ENCODE results near the gene MSH5. TPM values are rescaled to one million over a fixed set of nuclear protein-coding genes. Genes with fewer than 3 reads are reported as not detected.
A peak's percentile ranks its signal among the peaks of the same experiment; 100 is the strongest.

The MSH5 gene
- total and polyA plus RNA-seq, 3 experiments from 2014 or later: 2.0 to 39.8 (median 36.4) TPM

DNA sequence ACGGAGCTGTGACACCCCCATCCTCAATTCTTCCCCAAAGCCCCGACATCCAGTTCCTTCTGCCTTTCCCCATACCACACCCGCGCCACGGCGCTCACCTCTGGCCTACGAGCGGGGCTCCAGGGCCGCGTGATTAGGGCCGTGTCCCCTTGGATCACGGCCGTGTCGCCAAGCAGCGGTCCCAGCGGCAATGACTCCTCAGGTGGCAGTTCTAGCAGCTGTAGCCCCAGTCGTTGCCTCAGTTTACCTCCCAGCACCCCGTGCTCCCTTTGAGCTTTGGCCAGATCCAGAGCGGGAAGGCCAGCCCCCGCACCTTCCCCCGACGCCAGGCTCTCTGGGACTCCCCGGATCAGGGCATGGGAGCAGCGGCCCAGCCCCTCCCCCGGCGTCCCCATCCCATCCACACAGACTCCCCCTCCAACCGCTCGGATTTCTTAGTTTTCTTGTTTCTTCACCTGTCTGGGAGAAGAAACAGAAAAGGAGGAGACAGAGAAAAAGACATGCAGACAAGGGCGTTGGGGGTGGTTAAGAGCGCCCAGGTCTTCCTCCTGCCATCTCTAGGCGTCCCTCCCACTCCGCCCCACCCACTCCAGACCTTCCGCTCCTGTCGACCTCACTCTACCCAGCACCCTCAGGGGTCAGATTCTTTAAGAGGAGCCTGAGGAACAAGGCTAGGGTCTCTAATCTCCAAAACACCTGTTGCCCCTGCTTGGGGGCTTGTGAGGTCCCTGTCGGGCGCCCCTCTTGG, 10.9 kb upstream of the MSH5 start, which contains the start of gene DDAH2:
TSS of gene DDAH2 (minus strand) at position 533 of the 748 bp plus-strand sequence. CDS start at position 395, 138 bp downstream.
- POLR2A ChIA-PET: interaction anchor here (0.8 to 2.1 kb wide), 6 partner anchors 9 to 182 kb away, joined by 3 to 9 read pairs (median 5); partner anchors contain the start of genes LSM2 and NFKBIL1
- H3K36me3 ChIP-seq (ENCODE audit: insufficient read depth, low read length): peaks cover 24% of the 10 kb centered on the region
- Mint-ChIP-seq H3K27ac (peak within 1 kb of the TSS; percentile 80 to 96 (median 94)), H3K9me3 (no peaks in the 10 kb centered on the region), H3K4me3 (peak within 1 kb of the TSS; percentile 89 to 99 (median 95)), H3K36me3 (peaks cover 0 to 51% (median 8%) of the 10 kb centered on the region in 3 donors), H3K27me3 (no peaks in the 10 kb centered on the region), H3K4me1 (peaks cover 32 to 46% (median 38%) of the 10 kb centered on the region in 3 donors)
- CTCF ChIA-PET: interaction anchor here (0.8 to 9.6 kb wide), 26 partner anchors 10 to 169 kb away, joined by 3 to 71 read pairs (median 5); partner anchors contain the start of genes EHMT2, GPANK1, HSPA1A and HSPA1B
- H3K27me3 ChIP-seq (ENCODE audit: insufficient read depth, low read length, poor library complexity, severe bottlenecking): no peaks in the 10 kb centered on the region
- H3K4me3 ChIP-seq (ENCODE audit: low read length): peak within 1 kb of the TSS; percentile 81
- peak within 1 kb of the TSS; percentile 64 for H3K27ac ChIP-seq (ENCODE audit: low read depth, low read length)
- DNase-seq: no peak
- peaks cover 42% of the 10 kb centered on the region for H3K4me1 ChIP-seq (ENCODE audit: insufficient read depth, low read length)
- no peaks in the 10 kb centered on the region for H3K9me3 ChIP-seq (ENCODE audit: low read length)

DNA sequence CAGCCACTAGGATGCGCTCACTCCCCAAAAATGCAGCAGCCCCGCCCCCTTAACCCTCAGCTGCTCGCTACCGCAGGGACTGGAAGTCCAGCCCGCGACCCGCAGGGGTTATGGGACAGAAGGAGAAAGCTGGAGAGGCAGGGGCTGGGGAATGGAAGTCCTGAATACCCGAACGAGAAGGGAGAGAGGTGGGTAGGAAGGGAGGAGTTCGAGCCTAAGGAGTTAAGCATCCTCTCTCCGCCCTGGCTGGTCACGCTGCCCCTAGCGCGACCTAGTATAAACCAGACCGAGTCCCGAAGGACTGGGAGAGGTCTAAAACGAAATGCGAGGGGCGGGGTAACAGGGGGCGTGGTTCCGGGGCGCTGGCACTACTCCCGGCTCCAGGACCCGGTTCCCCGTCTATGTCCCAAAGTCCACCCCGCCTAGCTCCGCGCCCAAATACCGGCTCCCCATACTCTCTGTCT, 10.3 kb upstream of the MSH5 start:
- ChIA-PET POLR2A (interaction anchor here (0.7 to 2.1 kb wide), 8 partner anchors 8 to 182 kb away, joined by 3 to 9 read pairs (median 4); partner anchors contain the start of genes LSM2 and NFKBIL1), CTCF (interaction anchor here (0.9 to 9.6 kb wide), 27 partner anchors 9 to 168 kb away, joined by 3 to 71 read pairs (median 5); partner anchors contain the start of genes EHMT2, GPANK1, HSPA1A and HSPA1B)
- Mint-ChIP-seq H3K9me3 (no peaks in the 10 kb centered on the region), H3K4me1 (peaks cover 37 to 48% (median 44%) of the 10 kb centered on the region in 3 donors), H3K4me3 (peak overlapping the region; percentile 89 to 99 (median 95)), H3K27ac (peak overlapping the region; percentile 80 to 96 (median 94)), H3K27me3 (no peaks in the 10 kb centered on the region), H3K36me3 (peaks cover 0 to 57% (median 8%) of the 10 kb centered on the region in 3 donors)
- Histone ChIP-seq H3K4me1 (ENCODE audit: insufficient read depth, low read length) (peaks cover 48% of the 10 kb centered on the region), H3K4me3 (ENCODE audit: low read length) (peak overlapping the region; percentile 81), H3K9me3 (ENCODE audit: low read length) (no peaks in the 10 kb centered on the region), H3K27ac (ENCODE audit: low read depth, low read length) (peak overlapping the region; percentile 64), H3K27me3 (ENCODE audit: insufficient read depth, low read length, poor library complexity, severe bottlenecking) (no peaks in the 10 kb centered on the region), H3K36me3 (ENCODE audit: insufficient read depth, low read length) (peaks cover 28% of the 10 kb centered on the region)
- peak; percentile 72 to 85 (median 72) for DNase-seq

DNA sequence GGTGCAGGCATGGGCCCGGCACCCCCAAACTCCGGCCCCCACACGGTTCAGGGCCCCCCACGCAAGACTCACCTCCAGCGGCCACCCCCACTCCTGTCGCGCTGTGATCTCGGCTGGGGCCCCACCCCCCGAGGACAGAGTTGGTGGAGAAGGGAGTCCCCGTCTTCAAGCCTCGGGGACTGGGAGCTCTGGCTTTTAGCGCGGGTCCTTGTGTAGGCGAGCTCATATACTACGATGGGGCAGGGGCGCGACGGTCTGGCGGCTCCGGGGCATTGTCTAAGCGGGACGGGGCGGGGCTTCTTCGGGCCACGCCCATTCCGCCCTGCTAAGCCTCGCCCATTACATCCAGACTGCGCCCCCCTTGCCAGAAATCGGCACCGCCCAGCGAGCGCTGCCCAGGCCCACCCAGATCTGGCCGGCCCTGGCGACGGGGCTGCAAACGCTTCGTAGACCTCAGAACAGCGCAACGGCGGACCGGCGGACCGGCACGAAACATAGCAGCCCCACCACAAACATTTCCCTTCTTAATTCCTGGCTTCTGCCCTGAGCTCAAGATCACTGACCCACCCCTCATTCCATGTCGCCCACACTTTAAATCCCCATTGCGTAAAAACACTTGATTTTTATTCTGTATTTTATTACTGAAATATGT, 9.7 kb upstream of the MSH5 start:
- H3K4me3 ChIP-seq (ENCODE audit: low read length): peak overlapping the region; percentile 81
- no peaks in the 10 kb centered on the region for H3K9me3 ChIP-seq (ENCODE audit: low read length)
- no peaks in the 10 kb centered on the region for H3K27me3 Mint-ChIP-seq
- H3K27ac Mint-ChIP-seq: peak overlapping the region; percentile 80 to 96 (median 92)
- H3K4me3 Mint-ChIP-seq: peak overlapping the region; percentile 89 to 99 (median 95)
- H3K4me1 Mint-ChIP-seq: peaks cover 37 to 53% (median 44%) of the 10 kb centered on the region in 3 donors
- peaks cover 0 to 62% (median 8%) of the 10 kb centered on the region in 3 donors for H3K36me3 Mint-ChIP-seq
- CTCF ChIA-PET: interaction anchor here (0.9 to 9.6 kb wide), 28 partner anchors 9 to 168 kb away, joined by 3 to 71 read pairs (median 4); partner anchors contain the start of genes EHMT2, GPANK1, HSPA1A and HSPA1B
- POLR2A ChIA-PET: interaction anchor here (0.7 to 2.1 kb wide), 14 partner anchors 8 to 183 kb away, joined by 3 to 9 read pairs (median 4); partner anchors contain the start of genes HSPA1B, LSM2, MSH5 and NFKBIL1
- H3K36me3 ChIP-seq (ENCODE audit: insufficient read depth, low read length): peaks cover 28% of the 10 kb centered on the region
- H3K27ac ChIP-seq (ENCODE audit: low read depth, low read length): peak overlapping the region; percentile 64
- DNase-seq: peak; percentile 64 to 82 (median 74)
- H3K4me1 ChIP-seq (ENCODE audit: insufficient read depth, low read length): peaks cover 52% of the 10 kb centered on the region
- H3K27me3 ChIP-seq (ENCODE audit: insufficient read depth, low read length, poor library complexity, severe bottlenecking): no peaks in the 10 kb centered on the region
- H3K9me3 Mint-ChIP-seq: no peaks in the 10 kb centered on the region

DNA sequence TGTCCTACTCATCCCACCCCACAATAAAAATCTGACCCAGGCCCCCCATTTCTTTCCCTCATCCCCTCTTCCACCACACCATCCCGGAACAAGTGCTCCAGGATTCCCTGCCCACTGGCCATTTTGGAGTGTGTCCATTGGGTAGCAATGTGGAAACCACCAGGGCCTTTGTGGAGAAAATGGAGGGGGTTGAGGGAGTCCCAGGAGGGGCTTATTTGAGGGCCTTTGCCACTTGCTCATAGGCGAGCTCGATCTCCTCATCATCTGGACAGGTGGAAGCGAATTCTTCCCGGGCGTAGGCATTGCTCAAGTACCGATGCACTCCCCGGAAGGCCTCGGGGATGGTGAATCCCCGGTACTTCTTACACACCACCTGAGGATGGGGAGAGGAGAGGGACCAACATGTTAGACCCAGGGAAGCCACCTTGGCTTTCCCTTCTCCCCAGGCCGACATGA, 9.1 kb upstream of the MSH5 start:
- H3K9me3 Mint-ChIP-seq: no peaks in the 10 kb centered on the region
- H3K4me1 Mint-ChIP-seq: peaks cover 35 to 59% (median 44%) of the 10 kb centered on the region in 3 donors
- H3K4me3 ChIP-seq (ENCODE audit: low read length): no peak overlapping the region
- no peaks in the 10 kb centered on the region for H3K9me3 ChIP-seq (ENCODE audit: low read length)
- peaks cover 0 to 68% (median 9%) of the 10 kb centered on the region in 3 donors for H3K36me3 Mint-ChIP-seq
- H3K4me1 ChIP-seq (ENCODE audit: insufficient read depth, low read length): peaks cover 52% of the 10 kb centered on the region
- no peak for DNase-seq
- H3K27ac Mint-ChIP-seq: peak overlapping the region; percentile 80 to 96 (median 92)
- ChIA-PET CTCF (interaction anchor here (1.0 to 9.6 kb wide), 20 partner anchors 8 to 167 kb away, joined by 3 to 71 read pairs (median 6); partner anchors contain the start of genes EHMT2, GPANK1, HSPA1A and HSPA1B), POLR2A (interaction anchor here (0.7 to 2.1 kb wide), 11 partner anchors 9 to 183 kb away, joined by 3 to 9 read pairs (median 4); partner anchors contain the start of genes HSPA1B, LSM2, MSH5 and NFKBIL1)
- H3K27me3 Mint-ChIP-seq: no peaks in the 10 kb centered on the region
- peaks cover 28% of the 10 kb centered on the region for H3K36me3 ChIP-seq (ENCODE audit: insufficient read depth, low read length)
- peak overlapping the region; percentile 64 for H3K27ac ChIP-seq (ENCODE audit: low read depth, low read length)
- peak overlapping the region; percentile 89 to 99 (median 95) for H3K4me3 Mint-ChIP-seq
- no peaks in the 10 kb centered on the region for H3K27me3 ChIP-seq (ENCODE audit: insufficient read depth, low read length, poor library complexity, severe bottlenecking)

DNA sequence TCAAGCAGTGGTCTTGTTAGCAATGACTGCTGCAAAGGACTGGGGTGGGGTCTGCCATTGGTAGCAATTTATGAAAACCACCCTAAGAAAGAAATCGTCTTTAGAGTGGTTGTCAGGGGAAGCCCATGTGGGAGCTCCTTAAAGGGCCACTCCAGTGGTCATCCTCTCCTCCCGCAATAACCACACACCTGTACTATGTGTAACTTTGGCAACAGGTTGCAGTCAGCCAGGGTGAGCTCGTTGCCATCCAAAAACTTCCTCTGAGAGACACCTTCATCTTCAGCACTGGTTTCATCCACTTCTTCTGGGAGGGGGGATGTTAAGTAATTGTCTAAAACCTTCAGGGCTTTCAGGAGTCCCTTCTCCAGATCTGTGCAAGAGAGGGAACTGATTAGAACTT, 7.8 kb upstream of the MSH5 start:
- CTCF ChIA-PET: interaction anchor here (0.9 to 9.6 kb wide), 3 partner anchors 38 to 99 kb away, joined by 3 to 71 read pairs (median 6); partner anchors contain the start of gene LSM2
- peaks cover 0 to 69% (median 7%) of the 10 kb centered on the region in 3 donors for H3K36me3 Mint-ChIP-seq
- Histone ChIP-seq H3K27ac (ENCODE audit: low read depth, low read length) (no peak overlapping the region), H3K4me1 (ENCODE audit: insufficient read depth, low read length) (peaks cover 53% of the 10 kb centered on the region), H3K4me3 (ENCODE audit: low read length) (no peak overlapping the region), H3K27me3 (ENCODE audit: insufficient read depth, low read length, poor library complexity, severe bottlenecking) (no peaks in the 10 kb centered on the region), H3K36me3 (ENCODE audit: insufficient read depth, low read length) (peaks cover 28% of the 10 kb centered on the region), H3K9me3 (ENCODE audit: low read length) (no peaks in the 10 kb centered on the region)
- peaks cover 45 to 72% (median 45%) of the 10 kb centered on the region in 3 donors for H3K4me1 Mint-ChIP-seq
- no peaks in the 10 kb centered on the region for H3K9me3 Mint-ChIP-seq
- H3K27ac Mint-ChIP-seq: peak overlapping the region in 7 of 8 donors; percentile 14 to 91 (median 70)
- POLR2A ChIA-PET: no interaction called here
- no peaks in the 10 kb centered on the region for H3K27me3 Mint-ChIP-seq
- peak overlapping the region in 4 of 7 donors; percentile 8 to 89 (median 42) for H3K4me3 Mint-ChIP-seq
- DNase-seq: no peak

GRCh38 chr6:31733734-31734133, 6.1 kb upstream of the MSH5 start:
- peak overlapping the region; percentile 93 to 99 (median 98) for H3K4me3 Mint-ChIP-seq
- H3K27me3 Mint-ChIP-seq: no peaks in the 10 kb centered on the region
- POLR2A ChIA-PET: no interaction called here
- peak overlapping the region; percentile 54 to 98 (median 96) for H3K27ac Mint-ChIP-seq
- CTCF ChIA-PET: interaction anchor here (1.3 to 9.6 kb wide), 4 partner anchors 36 to 97 kb away, joined by 3 to 71 read pairs (median 6); partner anchors contain the start of gene HSPA1B
- H3K4me1 Mint-ChIP-seq: peaks cover 53 to 81% (median 54%) of the 10 kb centered on the region in 3 donors
- Histone ChIP-seq H3K9me3 (ENCODE audit: low read length) (no peaks in the 10 kb centered on the region), H3K4me1 (ENCODE audit: insufficient read depth, low read length) (peaks cover 55% of the 10 kb centered on the region), H3K4me3 (ENCODE audit: low read length) (peak overlapping the region; percentile 97), H3K36me3 (ENCODE audit: insufficient read depth, low read length) (peaks cover 23% of the 10 kb centered on the region), H3K27me3 (ENCODE audit: insufficient read depth, low read length, poor library complexity, severe bottlenecking) (no peaks in the 10 kb centered on the region), H3K27ac (ENCODE audit: low read depth, low read length) (peak overlapping the region; percentile 98)
- H3K9me3 Mint-ChIP-seq: no peaks in the 10 kb centered on the region
- DNase-seq: no peak
- H3K36me3 Mint-ChIP-seq: peaks cover 0 to 65% (median 7%) of the 10 kb centered on the region in 3 donors
